ENCODE results near the gene DPP6. TPM values are rescaled to one million over a fixed set of nuclear protein-coding genes. Genes with fewer than 3 reads are reported as not detected.

The DPP6 gene
- total RNA-seq, 1 experiment from 2014 or later = not detected

DNA sequence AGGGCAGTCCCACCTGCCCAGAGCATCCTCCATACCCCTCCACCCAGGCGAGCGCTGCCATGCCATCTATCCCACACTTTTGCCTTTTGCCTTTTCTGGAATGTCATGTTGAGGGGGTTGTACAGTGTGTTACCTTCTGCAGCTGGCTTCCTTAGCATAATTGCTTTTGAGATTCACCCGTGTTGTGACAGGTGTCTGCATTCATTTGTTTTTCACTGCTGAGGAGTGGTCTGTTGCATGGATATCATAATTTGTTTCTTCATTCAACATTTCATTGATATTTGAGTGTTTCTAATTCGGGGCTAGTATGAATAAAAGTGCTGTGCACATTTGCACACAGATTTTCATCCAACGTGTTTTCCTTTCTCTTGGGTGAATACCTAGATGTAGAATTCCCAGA lies 596.8 kb downstream of the DPP6 start:
- Histone ChIP-seq H3K79me2 (ENCODE audit: low read depth) (no peaks in the 10 kb centered on the region), H3K9me3 (ENCODE audit: insufficient read depth, low read depth) (no peaks in the 10 kb centered on the region), H2AFZ (no peak overlapping the region), H3K4me2 (no peak overlapping the region), H3K4me3 (no peak overlapping the region), H3K9me2 (ENCODE audit: insufficient read depth) (no peaks in the 10 kb centered on the region), H3K27me3 (ENCODE audit: insufficient read depth, low read depth) (peaks cover 83% of the 10 kb centered on the region), H4K20me1 (ENCODE audit: insufficient read depth) (peaks cover 3% of the 10 kb centered on the region; the same call in 1 of the 2 replicates), H3F3A (ENCODE audit: insufficient read depth, low read depth) (no peaks in the 10 kb centered on the region), H3K27ac (no peak overlapping the region), H3K36me3 (ENCODE audit: low read depth) (no peaks in the 10 kb centered on the region), H3K4me1 (replicated peaks; ENCODE audit: insufficient read depth) (no peaks in the 10 kb centered on the region)
- intact Hi-C loops (cut with micrococcal nuclease; ENCODE audit: unreplicated experiment) = no loop called here
- no TSS peak for BruUV-seq (replicated peaks)
- no peak for DNase-seq
- ChIA-PET CTCF (no interaction called here), POLR2A (ENCODE audit: unreplicated experiment) (no interaction called here)
- TF ChIP-seq, protein P1, sequence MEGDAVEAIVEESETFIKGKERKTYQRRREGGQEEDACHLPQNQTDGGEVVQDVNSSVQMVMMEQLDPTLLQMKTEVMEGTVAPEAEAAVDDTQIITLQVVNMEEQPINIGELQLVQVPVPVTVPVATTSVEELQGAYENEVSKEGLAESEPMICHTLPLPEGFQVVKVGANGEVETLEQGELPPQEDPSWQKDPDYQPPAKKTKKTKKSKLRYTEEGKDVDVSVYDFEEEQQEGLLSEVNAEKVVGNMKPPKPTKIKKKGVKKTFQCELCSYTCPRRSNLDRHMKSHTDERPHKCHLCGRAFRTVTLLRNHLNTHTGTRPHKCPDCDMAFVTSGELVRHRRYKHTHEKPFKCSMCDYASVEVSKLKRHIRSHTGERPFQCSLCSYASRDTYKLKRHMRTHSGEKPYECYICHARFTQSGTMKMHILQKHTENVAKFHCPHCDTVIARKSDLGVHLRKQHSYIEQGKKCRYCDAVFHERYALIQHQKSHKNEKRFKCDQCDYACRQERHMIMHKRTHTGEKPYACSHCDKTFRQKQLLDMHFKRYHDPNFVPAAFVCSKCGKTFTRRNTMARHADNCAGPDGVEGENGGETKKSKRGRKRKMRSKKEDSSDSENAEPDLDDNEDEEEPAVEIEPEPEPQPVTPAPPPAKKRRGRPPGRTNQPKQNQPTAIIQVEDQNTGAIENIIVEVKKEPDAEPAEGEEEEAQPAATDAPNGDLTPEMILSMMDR (conservative IDR thresholded peaks at IDR 0.05) = no peak
- no peak for TF ChIP-seq EZH2 (IDR thresholded peaks at IDR 0.05; ENCODE audit: low read depth)

- Histone ChIP-seq H3K36me3 (ENCODE audit: low read depth) (no peaks in the 10 kb centered on the region), H3K4me3 (no peak overlapping the region), H4K20me1 (ENCODE audit: insufficient read depth) (peaks cover 3% of the 10 kb centered on the region; the same call in 1 of the 2 replicates), H3K27me3 (ENCODE audit: insufficient read depth, low read depth) (peaks cover 83% of the 10 kb centered on the region), H3K4me1 (replicated peaks; ENCODE audit: insufficient read depth) (no peaks in the 10 kb centered on the region), H3F3A (ENCODE audit: insufficient read depth, low read depth) (no peaks in the 10 kb centered on the region), H3K9me2 (ENCODE audit: insufficient read depth) (no peaks in the 10 kb centered on the region), H3K27ac (no peak overlapping the region), H3K79me2 (ENCODE audit: low read depth) (no peaks in the 10 kb centered on the region), H3K4me2 (no peak overlapping the region), H2AFZ (no peak overlapping the region), H3K9me3 (ENCODE audit: insufficient read depth, low read depth) (no peaks in the 10 kb centered on the region)
- intact Hi-C loops (cut with micrococcal nuclease; ENCODE audit: unreplicated experiment) = no loop called here
- no peak for DNase-seq
- CTCF ChIA-PET = no interaction called here
- no peak for TF ChIP-seq EZH2 (IDR thresholded peaks at IDR 0.05; ENCODE audit: low read depth)
- TF ChIP-seq, protein P1 (conservative IDR thresholded peaks at IDR 0.05) = no peak
- no TSS peak for BruUV-seq (replicated peaks)
- POLR2A ChIA-PET (ENCODE audit: unreplicated experiment) = no interaction called here
Observed at GRCh38 chr7:154649434-154649833, 597.2 kb downstream of the DPP6 start.

DNA sequence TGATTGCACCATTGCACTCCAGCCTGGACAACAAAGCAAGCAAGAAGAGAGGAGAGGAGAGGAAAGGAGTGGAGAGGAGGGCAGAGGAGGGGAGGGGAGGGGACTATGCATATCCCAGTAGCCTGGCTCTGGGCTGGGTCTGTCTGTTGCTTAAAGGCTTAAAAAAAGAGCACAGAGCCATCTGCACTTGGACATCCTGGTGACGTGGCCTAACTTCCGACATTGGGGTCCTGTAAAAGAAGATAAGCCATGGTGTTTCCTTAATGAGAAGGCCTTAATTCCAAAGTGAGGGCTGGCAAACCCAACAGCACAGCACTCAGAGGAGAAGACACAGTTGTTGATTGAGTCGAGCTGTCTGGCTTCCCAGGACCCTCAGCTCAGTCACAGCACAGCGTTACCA lies 598.1 kb downstream of the DPP6 start:
- Histone ChIP-seq H3K27me3 (ENCODE audit: insufficient read depth, low read depth) (peaks cover 86% of the 10 kb centered on the region), H4K20me1 (ENCODE audit: insufficient read depth) (peaks cover 3% of the 10 kb centered on the region; the same call in 1 of the 2 replicates), H2AFZ (no peak overlapping the region), H3K4me1 (replicated peaks; ENCODE audit: insufficient read depth) (no peaks in the 10 kb centered on the region), H3K9me3 (ENCODE audit: insufficient read depth, low read depth) (no peaks in the 10 kb centered on the region), H3K36me3 (ENCODE audit: low read depth) (no peaks in the 10 kb centered on the region), H3K9me2 (ENCODE audit: insufficient read depth) (no peaks in the 10 kb centered on the region), H3K4me3 (no peak overlapping the region), H3K79me2 (ENCODE audit: low read depth) (no peaks in the 10 kb centered on the region), H3F3A (ENCODE audit: insufficient read depth, low read depth) (no peaks in the 10 kb centered on the region), H3K27ac (no peak overlapping the region), H3K4me2 (no peak overlapping the region)
- no peak for TF ChIP-seq EZH2 (IDR thresholded peaks at IDR 0.05; ENCODE audit: low read depth)
- TF ChIP-seq, protein P1 (conservative IDR thresholded peaks at IDR 0.05) = no peak
- no peak for DNase-seq
- no TSS peak for BruUV-seq (replicated peaks)
- POLR2A ChIA-PET (ENCODE audit: unreplicated experiment) = no interaction called here
- CTCF ChIA-PET = no interaction called here
- intact Hi-C loops (cut with micrococcal nuclease; ENCODE audit: unreplicated experiment) = no loop called here
